Activated naive CD4-positive, alpha-beta T cell treated with anti-CD3 and anti-CD28 coated beads, Interleukin-2, amount 10 ng/mL, durations not matched to agents 7 days and 5 days (primary cell): ENCODE measurements around the gene GPS1.

Experiments used
- CTCF ChIA-PET: fragments of 350-600 bp; sonication (Branson Sonifier 250); formaldehyde crosslinking; loops from one replicate; lab custom pipeline; 2021; ENCODE audit warnings: antibody characterized with exemption; lab: Charles Lee
- DNase-seq: peaks from one replicate; pipeline ENCODE4 v3.0.0-alpha.2; 2020
- H3K27ac Mint-ChIP-seq: one replicate; pipeline ENCODE4 v1.8.0; 2021; ENCODE audit warnings: mild to moderate bottlenecking, moderate library complexity, mixed read lengths
- H3K27me3 Mint-ChIP-seq: one replicate; pipeline ENCODE4 v1.8.0; 2021; ENCODE audit warnings: mild to moderate bottlenecking, mixed read lengths
- H3K36me3 Mint-ChIP-seq: one replicate; pipeline ENCODE4 v1.8.0; 2021; ENCODE audit warnings: mixed read lengths
- H3K4me1 Mint-ChIP-seq: one replicate; pipeline ENCODE4 v1.8.0; 2021; ENCODE audit warnings: mixed read lengths
- H3K4me3 Mint-ChIP-seq: one replicate; pipeline ENCODE4 v1.8.0; 2021; ENCODE audit warnings: mild to moderate bottlenecking, moderate library complexity, mixed read lengths
- H3K9me3 Mint-ChIP-seq: one replicate; pipeline ENCODE4 v1.8.0; 2021; ENCODE audit warnings: mixed read lengths

The GPS1 gene

GRCh38 chr17:82083533-82084359, 32.0 kb downstream of the GPS1 start:
- Mint-ChIP-seq H3K4me1 (no peaks in the 10 kb centered on the region), H3K27me3 (no peaks in the 10 kb centered on the region), H3K36me3 (peaks cover 26% of the 10 kb centered on the region), H3K4me3 (no peak overlapping the region), H3K27ac (no peak overlapping the region), H3K9me3 (no peaks in the 10 kb centered on the region)
- CTCF ChIA-PET: no interaction called here
- DNase-seq: no peak

- no peak overlapping the region for H3K4me3 Mint-ChIP-seq
- peaks cover 24% of the 10 kb centered on the region for H3K36me3 Mint-ChIP-seq
- no peak overlapping the region for H3K27ac Mint-ChIP-seq
- H3K4me1 Mint-ChIP-seq: no peaks in the 10 kb centered on the region
- no peaks in the 10 kb centered on the region for H3K9me3 Mint-ChIP-seq
- H3K27me3 Mint-ChIP-seq: no peaks in the 10 kb centered on the region
- CTCF ChIA-PET: no interaction called here
- DNase-seq: no peak
Observed at GRCh38 chr17:82084373-82085030, 32.8 kb downstream of the GPS1 start.

GRCh38 chr17:82085031-82085861, 33.5 kb downstream of the GPS1 start:
- H3K4me3 Mint-ChIP-seq: no peak overlapping the region
- no peaks in the 10 kb centered on the region for H3K9me3 Mint-ChIP-seq
- peaks cover 20% of the 10 kb centered on the region for H3K36me3 Mint-ChIP-seq
- no peaks in the 10 kb centered on the region for H3K27me3 Mint-ChIP-seq
- no peak overlapping the region for H3K27ac Mint-ChIP-seq
- no peak for DNase-seq
- no peaks in the 10 kb centered on the region for H3K4me1 Mint-ChIP-seq
- CTCF ChIA-PET: no interaction called here

- no peak for DNase-seq
- CTCF ChIA-PET: no interaction called here
- no peaks in the 10 kb centered on the region for H3K4me1 Mint-ChIP-seq
- no peaks in the 10 kb centered on the region for H3K9me3 Mint-ChIP-seq
- no peak overlapping the region for H3K27ac Mint-ChIP-seq
- H3K36me3 Mint-ChIP-seq: peaks cover 21% of the 10 kb centered on the region
- no peak overlapping the region for H3K4me3 Mint-ChIP-seq
- no peaks in the 10 kb centered on the region for H3K27me3 Mint-ChIP-seq
Observed at GRCh38 chr17:82085931-82086764, 34.5 kb downstream of the GPS1 start.

- Mint-ChIP-seq H3K27me3 (no peaks in the 10 kb centered on the region), H3K36me3 (peaks cover 24% of the 10 kb centered on the region), H3K4me1 (no peaks in the 10 kb centered on the region), H3K27ac (no peak overlapping the region), H3K4me3 (no peak overlapping the region), H3K9me3 (no peaks in the 10 kb centered on the region)
- CTCF ChIA-PET: no interaction called here
- DNase-seq: no peak
Observed at GRCh38 chr17:82086941-82087906, 35.5 kb downstream of the GPS1 start.

- H3K27ac Mint-ChIP-seq: no peak overlapping the region
- no peak for DNase-seq
- H3K27me3 Mint-ChIP-seq: no peaks in the 10 kb centered on the region
- H3K4me1 Mint-ChIP-seq: no peaks in the 10 kb centered on the region
- H3K4me3 Mint-ChIP-seq: no peak overlapping the region
- H3K9me3 Mint-ChIP-seq: no peaks in the 10 kb centered on the region
- peaks cover 22% of the 10 kb centered on the region for H3K36me3 Mint-ChIP-seq
- CTCF ChIA-PET: interaction anchor here (0.6 kb wide), 1 partner anchor 123 kb away, joined by 3 read pairs; no protein-coding TSS in a partner anchor
Observed at GRCh38 chr17:82087961-82088837, 36.5 kb downstream of the GPS1 start.

GRCh38 chr17:82088838-82089722, 37.4 kb downstream of the GPS1 start:
- Mint-ChIP-seq H3K4me1 (peaks cover 2% of the 10 kb centered on the region), H3K36me3 (peaks cover 21% of the 10 kb centered on the region), H3K4me3 (no peak overlapping the region), H3K27me3 (no peaks in the 10 kb centered on the region), H3K9me3 (no peaks in the 10 kb centered on the region), H3K27ac (no peak overlapping the region)
- CTCF ChIA-PET: no interaction called here
- DNase-seq: no peak

GRCh38 chr17:82089723-82090548, 38.2 kb downstream of the GPS1 start:
- CTCF ChIA-PET: no interaction called here
- H3K27me3 Mint-ChIP-seq: no peaks in the 10 kb centered on the region
- peaks cover 17% of the 10 kb centered on the region for H3K36me3 Mint-ChIP-seq
- DNase-seq: no peak
- no peak overlapping the region for H3K4me3 Mint-ChIP-seq
- H3K4me1 Mint-ChIP-seq: peaks cover 2% of the 10 kb centered on the region
- H3K9me3 Mint-ChIP-seq: no peaks in the 10 kb centered on the region
- H3K27ac Mint-ChIP-seq: no peak overlapping the region

- Mint-ChIP-seq H3K36me3 (peaks cover 18% of the 10 kb centered on the region), H3K27ac (no peak overlapping the region), H3K4me3 (no peak overlapping the region), H3K27me3 (no peaks in the 10 kb centered on the region), H3K9me3 (no peaks in the 10 kb centered on the region), H3K4me1 (peaks cover 4% of the 10 kb centered on the region)
- DNase-seq: no peak
- CTCF ChIA-PET: no interaction called here
Observed at GRCh38 chr17:82090549-82091263, 39.0 kb downstream of the GPS1 start.

GRCh38 chr17:82091264-82092066, 39.8 kb downstream of the GPS1 start:
- Mint-ChIP-seq H3K9me3 (no peaks in the 10 kb centered on the region), H3K4me3 (no peak overlapping the region), H3K4me1 (peaks cover 10% of the 10 kb centered on the region), H3K36me3 (peaks cover 22% of the 10 kb centered on the region), H3K27ac (no peak overlapping the region), H3K27me3 (no peaks in the 10 kb centered on the region)
- DNase-seq: no peak
- CTCF ChIA-PET: no interaction called here
